OCI-LY1 (cell line): ENCODE measurements around the gene SRPRA.

Source experiments
- H2AFZ ChIP-seq: fragments of 200-600 bp; sonication (generic), shearing (Covaris generic); 2 replicates; pipeline ENCODE4 v1.6.0; 2014; ENCODE audit warnings: antibody characterized with exemption, mild to moderate bottlenecking, low read length
- H3F3A ChIP-seq: fragments of 200-600 bp; sonication (generic), shearing (Covaris generic); 2 replicates; pipeline ENCODE4 v1.6.0; 2014; ENCODE audit warnings: mild to moderate bottlenecking, antibody characterized with exemption, low read length, moderate library complexity; ENCODE audit not compliant: insufficient read depth
- H3K27ac ChIP-seq: fragments of 200-600 bp; sonication (generic); 2 replicates; pipeline ENCODE4 v1.5.1; 2014; ENCODE audit warnings: low read length, mixed run types, mild to moderate bottlenecking, low read depth; ENCODE audit not compliant: poor library complexity, severe bottlenecking
- H3K27me3 ChIP-seq: fragments of 200-600 bp; sonication (generic); 2 replicates; pipeline ENCODE4 v1.6.0; 2014; ENCODE audit warnings: antibody characterized with exemption, mild to moderate bottlenecking, low read length, moderate library complexity; ENCODE audit not compliant: insufficient read depth
- H3K36me3 ChIP-seq: fragments of 200-600 bp; sonication (generic); 2 replicates; pipeline ENCODE4 v1.6.1; 2014; ENCODE audit warnings: mild to moderate bottlenecking, antibody characterized with exemption, low read length, moderate library complexity, mixed read lengths; ENCODE audit not compliant: insufficient read depth
- H3K4me1 ChIP-seq: fragments of 200-600 bp; sonication (generic); 2 replicates; pipeline ENCODE4 v1.5.1; 2014; ENCODE audit warnings: mild to moderate bottlenecking, low read length, moderate library complexity; ENCODE audit not compliant: insufficient read depth, severe bottlenecking
- H3K4me2 ChIP-seq: fragments of 200-600 bp; sonication (generic), shearing (Covaris generic); 2 replicates; pipeline ENCODE4 v1.6.1; 2014; ENCODE audit warnings: low read length
- H3K4me3 ChIP-seq: fragments of 200-600 bp; sonication (generic); 2 replicates; pipeline ENCODE4 v1.5.1; 2014; ENCODE audit warnings: low read length, low read depth, mild to moderate bottlenecking, mixed read lengths; ENCODE audit not compliant: poor library complexity, severe bottlenecking
- H3K79me2 ChIP-seq: fragments of 200-600 bp; shearing (Covaris generic); 2 replicates; pipeline ENCODE4 v1.6.1; 2016; ENCODE audit warnings: mixed run types, low read length, mixed read lengths; ENCODE audit not compliant: insufficient read depth
- H3K9ac ChIP-seq: fragments of 200-600 bp; sonication (generic), shearing (Covaris generic); 2 replicates; pipeline ENCODE4 v1.6.1; 2014; ENCODE audit warnings: mild to moderate bottlenecking, low read length, mixed read lengths
- H3K9me2 ChIP-seq: fragments of 200-600 bp; sonication (generic), shearing (Covaris generic); 2 replicates; pipeline ENCODE4 v1.6.1; 2014; ENCODE audit warnings: low read depth, mild to moderate bottlenecking, low read length, mixed read lengths
- H3K9me3 ChIP-seq: fragments of 200-600 bp; shearing (Covaris generic); 2 replicates; pipeline ENCODE4 v1.6.1; 2014; ENCODE audit warnings: low read length, mixed read lengths
- H4K20me1 ChIP-seq: fragments of 200-600 bp; sonication (generic), shearing (Covaris generic); 2 replicates; pipeline ENCODE4 v1.6.0; 2016; ENCODE audit warnings: mild to moderate bottlenecking, low read length; ENCODE audit not compliant: insufficient read depth
- CTCF ChIP-seq: fragments of 200-600 bp; sonication (generic), shearing (Covaris generic); IDR thresholded peaks from 2 replicates; pipeline ENCODE4 v1.5.1; 2017; ENCODE audit warnings: mild to moderate bottlenecking, antibody characterized with exemption, low read length, moderate library complexity, mixed read lengths
- EZH2 ChIP-seq: fragments of 200-600 bp; sonication (generic), shearing (Covaris generic); IDR thresholded peaks from 2 replicates; pipeline ENCODE4 v1.8.0; 2017; ENCODE audit warnings: borderline replicate concordance, mixed run types, mild to moderate bottlenecking, antibody characterized with exemption, low read length, moderate library complexity, mixed read lengths

Gene SRPRA

GRCh38 chr11:126267650-126268049 is 1.0 kb downstream of the SRPRA start:
- H4K20me1 ChIP-seq, result no peaks in the 10 kb centered on the region
- no peak overlapping the region for H3K27ac ChIP-seq
- H3K4me3 ChIP-seq, result peak overlapping the region; percentile 95
- H3K9ac ChIP-seq, result peak overlapping the region; percentile 86
- H3K27me3 ChIP-seq, result no peaks in the 10 kb centered on the region
- H3K79me2 ChIP-seq, result peaks cover 13% of the 10 kb centered on the region
- H3K4me2 ChIP-seq, result peak overlapping the region; percentile 78
- H3K9me3 ChIP-seq, result no peaks in the 10 kb centered on the region
- peaks cover 51% of the 10 kb centered on the region for H3K36me3 ChIP-seq
- H2AFZ ChIP-seq, result no peak overlapping the region
- TF ChIP-seq CTCF (no peak), EZH2 (no peak)
- peaks cover 18% of the 10 kb centered on the region for H3K4me1 ChIP-seq
- no peaks in the 10 kb centered on the region for H3F3A ChIP-seq
- H3K9me2 ChIP-seq, result no peaks in the 10 kb centered on the region

- Histone ChIP-seq H3K9me3 (no peaks in the 10 kb centered on the region), H3K9ac (no peak overlapping the region), H3K4me1 (peaks cover 18% of the 10 kb centered on the region), H3K9me2 (no peaks in the 10 kb centered on the region), H3K4me3 (no peak overlapping the region), H3K27me3 (no peaks in the 10 kb centered on the region), H3K79me2 (peaks cover 13% of the 10 kb centered on the region), H3K36me3 (peaks cover 65% of the 10 kb centered on the region), H3F3A (no peaks in the 10 kb centered on the region), H4K20me1 (no peaks in the 10 kb centered on the region), H2AFZ (no peak overlapping the region), H3K27ac (no peak overlapping the region), H3K4me2 (no peak overlapping the region)
- no peak for TF ChIP-seq CTCF
- TF ChIP-seq EZH2, result no peak
Observed at GRCh38 chr11:126265811-126266210, 2.9 kb downstream of the SRPRA start.

GRCh38 chr11:126263489-126263888 is 5.2 kb downstream of the SRPRA start:
- Histone ChIP-seq H3F3A (no peaks in the 10 kb centered on the region), H3K4me2 (no peak overlapping the region), H3K9me3 (no peaks in the 10 kb centered on the region), H4K20me1 (no peaks in the 10 kb centered on the region), H3K4me1 (peaks cover 9% of the 10 kb centered on the region), H2AFZ (no peak overlapping the region), H3K79me2 (peaks cover 13% of the 10 kb centered on the region), H3K4me3 (no peak overlapping the region), H3K9ac (no peak overlapping the region), H3K27me3 (no peaks in the 10 kb centered on the region), H3K9me2 (no peaks in the 10 kb centered on the region), H3K36me3 (peaks cover 71% of the 10 kb centered on the region), H3K27ac (no peak overlapping the region)
- TF ChIP-seq CTCF, result no peak
- no peak for TF ChIP-seq EZH2
